Mesendoderm (in vitro differentiated cells): ENCODE measurements around the gene CNKSR2.

Source experiments
- DNase-seq: peaks from one replicate; pipeline ENCODE4 v3.0.0; 2013
- H2AK5ac ChIP-seq: 2 replicates; pipeline ENCODE4 v1.6.1; 2013; ENCODE audit warnings: low read length, inconsistent platforms
- H2BK120ac ChIP-seq: 2 replicates; pipeline ENCODE4 v1.6.1; 2013; ENCODE audit warnings: low read depth, mild to moderate bottlenecking, low read length, moderate library complexity, mixed read lengths
- H2BK15ac ChIP-seq: replicated peaks from 2 replicates; pipeline ENCODE4 v1.6.1; 2013; ENCODE audit warnings: low read depth, mild to moderate bottlenecking, moderate library complexity
- H2BK5ac ChIP-seq: 2 replicates; pipeline ENCODE4 v1.6.1; 2013; ENCODE audit warnings: low read length, inconsistent platforms
- H3K18ac ChIP-seq: 2 replicates; pipeline ENCODE4 v1.6.1; 2013; ENCODE audit warnings: mild to moderate bottlenecking, low read length, mixed read lengths
- H3K23ac ChIP-seq: one replicate; pipeline ENCODE4 v1.6.1; 2013; ENCODE audit warnings: low read length
- H3K27ac ChIP-seq: 2 replicates; pipeline ENCODE4 v1.5.1; 2013; ENCODE audit warnings: low read depth, mild to moderate bottlenecking, inconsistent platforms, low read length, moderate library complexity
- H3K27me3 ChIP-seq: 2 replicates; pipeline ENCODE4 v1.6.1; 2013; ENCODE audit warnings: low read length, control low read depth, mild to moderate bottlenecking, inconsistent platforms; ENCODE audit not compliant: insufficient read depth, poor library complexity
- H3K36me3 ChIP-seq: 2 replicates; pipeline ENCODE4 v1.6.1; 2013; ENCODE audit warnings: low read length, inconsistent platforms; ENCODE audit not compliant: control insufficient read depth, insufficient read depth
- H3K4ac ChIP-seq: one replicate; pipeline ENCODE4 v1.6.1; 2013; ENCODE audit warnings: low read depth, mild to moderate bottlenecking, low read length, moderate library complexity
- H3K4me1 ChIP-seq: 2 replicates; pipeline ENCODE4 v1.6.1; 2013; ENCODE audit warnings: low read depth, low read length, inconsistent platforms; ENCODE audit not compliant: control insufficient read depth
- H3K4me2 ChIP-seq: 2 replicates; pipeline ENCODE4 v1.6.1; 2013; ENCODE audit warnings: low read length
- H3K4me3 ChIP-seq: 2 replicates; pipeline ENCODE4 v1.5.1; 2013; ENCODE audit warnings: mild to moderate bottlenecking, low read length
- H3K56ac ChIP-seq: one replicate; pipeline ENCODE4 v1.6.1; 2013; ENCODE audit warnings: low read length
- H3K79me1 ChIP-seq: 2 replicates; pipeline ENCODE4 v1.6.1; 2013; ENCODE audit warnings: low read length, inconsistent platforms
- H3K79me2 ChIP-seq: 2 replicates; pipeline ENCODE4 v1.6.1; 2013; ENCODE audit warnings: mild to moderate bottlenecking, low read length; ENCODE audit not compliant: control insufficient read depth, insufficient read depth
- H3K9ac ChIP-seq: 2 replicates; pipeline ENCODE4 v1.6.1; 2013; ENCODE audit warnings: low read length, inconsistent platforms
- H4K5ac ChIP-seq: one replicate; pipeline ENCODE4 v1.6.1; 2013; ENCODE audit warnings: low read length
- H4K8ac ChIP-seq: one replicate; pipeline ENCODE4 v1.6.1; 2013; ENCODE audit warnings: low read depth, mild to moderate bottlenecking, control low read depth, low read length, moderate library complexity
- WGBS: extraction: QIAGEN DNeasy Blood & Tissue Kit; methylation state at CpG from one replicate; pipeline ENCODE4 v1.1.7; 2013; ENCODE audit warnings: low lambda C conversion rate, missing lambda C conversion rate; ENCODE audit not compliant: insufficient coverage; ENCODE audit errors: extremely low coverage; 5-methylcytosine and 5-hydroxymethylcytosine counted together

CNKSR2 gene

DNA sequence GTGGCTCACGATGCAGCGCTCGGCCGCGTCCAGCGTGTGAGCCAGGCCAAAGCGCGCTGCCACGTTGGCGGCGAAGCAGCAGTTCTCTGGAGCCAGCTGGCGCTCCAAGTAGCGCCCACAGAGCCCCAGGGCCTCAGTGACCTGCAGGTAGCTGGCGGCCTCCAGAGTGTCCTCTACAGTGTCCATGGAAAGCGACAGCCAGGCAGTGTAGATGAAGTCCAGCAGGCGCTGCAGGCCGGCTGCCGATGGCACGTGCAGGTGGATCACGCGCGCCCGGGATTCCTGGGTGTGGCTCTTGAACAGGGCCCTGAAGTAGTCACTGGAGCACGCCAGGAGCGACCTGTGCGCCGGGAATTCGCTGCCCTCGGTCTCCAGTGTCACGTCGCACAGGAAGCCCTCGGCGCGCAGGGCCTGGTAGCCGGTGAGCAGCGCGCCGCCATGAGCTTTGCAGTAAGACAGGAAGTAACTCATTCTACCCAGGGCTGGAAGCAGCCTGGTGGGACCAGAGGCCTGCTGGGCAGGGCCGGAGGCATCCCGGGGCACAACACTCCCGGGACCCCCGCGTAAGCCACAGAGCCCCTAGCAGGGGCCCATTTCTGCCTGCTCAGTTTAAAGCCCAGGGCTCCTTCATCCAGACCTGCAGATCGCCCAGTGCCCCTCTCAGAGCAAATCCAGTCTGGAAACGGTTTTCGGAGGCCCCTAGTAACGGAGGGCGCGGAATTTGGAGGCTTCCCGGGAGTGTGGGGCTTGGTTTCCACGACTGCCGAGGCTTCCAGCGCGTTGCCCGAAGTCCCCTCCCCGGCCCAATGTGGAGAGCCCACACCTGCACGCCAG, 283.3 kb downstream of the CNKSR2 start:
- no peak overlapping the region for H2AK5ac ChIP-seq
- H3K4me3 ChIP-seq: no peak overlapping the region
- no peak overlapping the region for H3K27ac ChIP-seq
- WGBS: no CpG with 5 or more reads among the region's 57 CpGs
- DNase-seq: no peak
- no peaks in the 10 kb centered on the region for H3K36me3 ChIP-seq
- no peak overlapping the region for H2BK5ac ChIP-seq
- H3K18ac ChIP-seq: no peak overlapping the region
- no peaks in the 10 kb centered on the region for H3K79me1 ChIP-seq
- H3K56ac ChIP-seq: no peak overlapping the region
- H3K27me3 ChIP-seq: no peaks in the 10 kb centered on the region
- no peaks in the 10 kb centered on the region for H3K79me2 ChIP-seq
- no peaks in the 10 kb centered on the region for H3K4me1 ChIP-seq
- no peak overlapping the region for H2BK120ac ChIP-seq
- no peak overlapping the region for H3K9ac ChIP-seq
- H3K4me2 ChIP-seq: no peak overlapping the region
- H3K23ac ChIP-seq: no peak overlapping the region
- no peak overlapping the region for H4K5ac ChIP-seq
- no peak overlapping the region for H3K4ac ChIP-seq
- no peak overlapping the region for H2BK15ac ChIP-seq
- H4K8ac ChIP-seq: no peak overlapping the region

GRCh38 chrX:21658152-21658737, 284.0 kb downstream of the CNKSR2 start, which contains the start of gene KLHL34:
Gene KLHL34 (minus strand): TSS chrX:21658330. CDS start chrX:21657788, 542 bp downstream.
- no CpG with 5 or more reads among the region's 60 CpGs for WGBS
- H3K23ac ChIP-seq: no peak within 1 kb of the TSS
- no peak within 1 kb of the TSS for H3K27ac ChIP-seq
- no peak within 1 kb of the TSS for H3K56ac ChIP-seq
- H3K27me3 ChIP-seq: no peaks in the 10 kb centered on the region
- no peak within 1 kb of the TSS for H3K4me3 ChIP-seq
- no peak within 1 kb of the TSS for H3K18ac ChIP-seq
- H3K79me2 ChIP-seq: no peaks in the 10 kb centered on the region
- H3K4me2 ChIP-seq: no peak within 1 kb of the TSS
- no peak within 1 kb of the TSS for H3K9ac ChIP-seq
- H2BK15ac ChIP-seq: no peak within 1 kb of the TSS
- H3K36me3 ChIP-seq: no peaks in the 10 kb centered on the region
- H4K5ac ChIP-seq: no peak within 1 kb of the TSS
- H3K4me1 ChIP-seq: no peaks in the 10 kb centered on the region
- no peak within 1 kb of the TSS for H4K8ac ChIP-seq
- no peak within 1 kb of the TSS for H2BK5ac ChIP-seq
- no peak within 1 kb of the TSS for H3K4ac ChIP-seq
- no peak for DNase-seq
- H2BK120ac ChIP-seq: no peak within 1 kb of the TSS
- no peak within 1 kb of the TSS for H2AK5ac ChIP-seq
- H3K79me1 ChIP-seq: no peaks in the 10 kb centered on the region

GRCh38 chrX:21658746-21659145, 284.5 kb downstream of the CNKSR2 start:
- H3K4ac ChIP-seq: no peak overlapping the region
- WGBS: no CpG with 5 or more reads among the region's 23 CpGs
- H3K79me1 ChIP-seq: no peaks in the 10 kb centered on the region
- H3K4me2 ChIP-seq: no peak overlapping the region
- H3K56ac ChIP-seq: no peak overlapping the region
- H4K5ac ChIP-seq: no peak overlapping the region
- H4K8ac ChIP-seq: no peak overlapping the region
- H2BK5ac ChIP-seq: no peak overlapping the region
- no peaks in the 10 kb centered on the region for H3K27me3 ChIP-seq
- H3K9ac ChIP-seq: no peak overlapping the region
- no peak overlapping the region for H2AK5ac ChIP-seq
- no peaks in the 10 kb centered on the region for H3K36me3 ChIP-seq
- H3K4me1 ChIP-seq: no peaks in the 10 kb centered on the region
- H2BK15ac ChIP-seq: no peak overlapping the region
- H2BK120ac ChIP-seq: no peak overlapping the region
- H3K27ac ChIP-seq: no peak overlapping the region
- no peak overlapping the region for H3K23ac ChIP-seq
- H3K18ac ChIP-seq: no peak overlapping the region
- H3K79me2 ChIP-seq: no peaks in the 10 kb centered on the region
- H3K4me3 ChIP-seq: no peak overlapping the region
- no peak for DNase-seq

DNA sequence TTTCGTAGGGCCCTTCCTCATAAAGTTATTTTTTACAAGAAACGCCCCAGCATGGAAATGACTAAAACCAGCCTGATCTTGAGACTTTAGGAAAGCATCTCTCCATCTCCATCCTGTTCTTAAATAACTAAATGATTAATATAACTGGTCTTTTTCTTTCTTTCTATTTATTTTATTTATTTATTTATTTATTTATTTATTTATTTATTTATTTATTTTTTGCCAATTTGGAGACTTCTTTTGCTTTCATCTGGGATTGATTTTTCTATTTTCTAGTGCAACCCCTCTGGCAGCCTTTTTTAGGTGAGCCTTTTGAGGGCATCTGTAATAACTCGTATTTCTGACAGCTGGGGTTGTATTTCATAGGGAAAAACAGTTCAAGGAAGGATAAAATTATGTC, 285.1 kb downstream of the CNKSR2 start:
- H3K4me1 ChIP-seq: no peaks in the 10 kb centered on the region
- no peaks in the 10 kb centered on the region for H3K79me1 ChIP-seq
- no peak overlapping the region for H3K27ac ChIP-seq
- WGBS: no CpG with 5 or more reads among the region's 3 CpGs
- H3K27me3 ChIP-seq: no peaks in the 10 kb centered on the region
- no peak overlapping the region for H4K5ac ChIP-seq
- H3K4me3 ChIP-seq: no peak overlapping the region
- H2BK5ac ChIP-seq: no peak overlapping the region
- no peak overlapping the region for H3K56ac ChIP-seq
- no peaks in the 10 kb centered on the region for H3K79me2 ChIP-seq
- no peak for DNase-seq
- H3K18ac ChIP-seq: no peak overlapping the region
- no peak overlapping the region for H3K4ac ChIP-seq
- H2BK120ac ChIP-seq: no peak overlapping the region
- H2BK15ac ChIP-seq: no peak overlapping the region
- H4K8ac ChIP-seq: no peak overlapping the region
- no peak overlapping the region for H3K23ac ChIP-seq
- no peaks in the 10 kb centered on the region for H3K36me3 ChIP-seq
- H2AK5ac ChIP-seq: no peak overlapping the region
- no peak overlapping the region for H3K4me2 ChIP-seq
- H3K9ac ChIP-seq: no peak overlapping the region

DNA sequence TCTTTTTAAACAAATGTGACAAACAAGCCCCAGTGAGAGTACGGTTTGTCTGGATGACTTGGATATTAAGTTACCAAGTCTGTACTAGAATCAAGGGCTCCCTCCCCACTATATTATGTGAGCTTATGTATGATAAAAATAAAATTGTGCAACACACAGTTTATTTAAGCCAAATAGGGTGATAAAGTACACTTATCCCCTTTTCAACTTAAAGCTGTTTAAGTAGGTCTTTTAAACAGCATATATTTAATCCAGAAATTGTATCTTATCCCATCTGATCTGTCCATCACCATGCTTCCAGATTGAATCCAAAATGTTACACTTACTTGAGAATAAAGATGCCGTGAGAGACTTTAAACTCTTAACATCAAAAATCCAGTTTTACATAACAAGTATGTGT, 285.9 kb downstream of the CNKSR2 start:
- Histone ChIP-seq H2BK5ac (no peak overlapping the region), H3K56ac (no peak overlapping the region), H3K79me1 (no peaks in the 10 kb centered on the region), H3K27ac (no peak overlapping the region), H2BK120ac (no peak overlapping the region), H3K4me3 (no peak overlapping the region), H2BK15ac (no peak overlapping the region), H3K27me3 (no peaks in the 10 kb centered on the region), H3K4me1 (no peaks in the 10 kb centered on the region), H3K18ac (no peak overlapping the region), H3K4ac (no peak overlapping the region), H3K36me3 (no peaks in the 10 kb centered on the region), H3K23ac (no peak overlapping the region), H4K5ac (no peak overlapping the region), H4K8ac (no peak overlapping the region), H2AK5ac (no peak overlapping the region), H3K9ac (no peak overlapping the region), H3K79me2 (no peaks in the 10 kb centered on the region), H3K4me2 (no peak overlapping the region)
- no peak for DNase-seq
- WGBS: no CpG with 5 or more reads among the region's 2 CpGs
